ENCODE results near the gene TBPL1. TPM values are rescaled to one million over a fixed set of nuclear protein-coding genes. Genes with fewer than 3 reads are reported as not detected.

TBPL1 gene
- total and polyA plus RNA-seq, 10 of the 15 experiments (the other 5 are each of a cell fraction or from before 2014, with no cell fraction given) = 34.6 to 71.2 (median 43.0) TPM

GRCh38 chr6:133917781-133918180, 35.2 kb upstream of the TBPL1 start:
- Histone ChIP-seq H4K20me1 (ENCODE audit: control insufficient read depth, insufficient read depth) (no peaks in the 10 kb centered on the region), H3K4me2 (ENCODE audit: control insufficient read depth, insufficient read depth) (no peak overlapping the region), H3K36me3 (ENCODE audit: control insufficient read depth in 2 of 2, insufficient read depth in 2 of 2, low read length in 1 of 2) (no peaks in the 10 kb centered on the region), H3K27me3 (replicated peaks in 1 of 2; ENCODE audit: control insufficient read depth in 2 of 2, insufficient read depth in 2 of 2, low read length in 1 of 2) (no peaks in the 10 kb centered on the region), H3K79me2 (ENCODE audit: control insufficient read depth, insufficient read depth, low read length) (no peaks in the 10 kb centered on the region), H3K27ac (ENCODE audit: control insufficient read depth, insufficient read depth) (no peak overlapping the region), H2AFZ (ENCODE audit: control insufficient read depth, low read depth, low read length) (no peak overlapping the region), H3K4me1 (ENCODE audit: control insufficient read depth, insufficient read depth, low read length) (no peaks in the 10 kb centered on the region), H3K9me3 (replicated peaks; ENCODE audit: control insufficient read depth, insufficient read depth, low read length) (no peaks in the 10 kb centered on the region), H3K9ac (ENCODE audit: control insufficient read depth, insufficient read depth, low read length) (no peak overlapping the region), H3K4me3 (no peak overlapping the region)
- ChIA-PET SMC1A (ENCODE audit: uncharacterized antibody, unreplicated experiment) (interaction anchor here (1.2 to 2.5 kb wide), 4 partner anchors 80 to 348 kb away, joined by 5 to 17 read pairs (median 10); no protein-coding TSS in a partner anchor), POLR2A (no interaction called here), CTCF (interaction anchor here (0.6 to 4.4 kb wide), 25 partner anchors 11 to 955 kb away, joined by 3 to 42 read pairs (median 5); no protein-coding TSS in a partner anchor), RAD21 (ENCODE audit: unreplicated experiment) (interaction anchor here (0.9 to 2.9 kb wide), 3 partner anchors 76 to 179 kb away, joined by 3 to 12 read pairs (median 9); no protein-coding TSS in a partner anchor)
- no peak for DNase-seq (ENCODE audit: low read depth, low spot score)
- no peak for FAIRE-seq
- BruUV-seq (replicated peaks) = no TSS peak
- in situ Hi-C loops (cut with MboI) (loop anchor here (10.0 kb wide), 1 partner anchor 353 kb away; no protein-coding TSS in a partner anchor), intact Hi-C loops (cut with micrococcal nuclease; ENCODE audit: unreplicated experiment) (loop anchor here (2.0 to 10.0 kb wide), 3 partner anchors 349 to 953 kb away; no protein-coding TSS in a partner anchor)
- WGBS (ENCODE audit: insufficient coverage, insufficient replicate concordance, low lambda C conversion rate, missing lambda C conversion rate) = 98% methylated on average over 4 of the region's 4 CpGs
- no peak for ATAC-seq
- TF ChIP-seq CREB1 (IDR thresholded peaks at IDR 0.05; ENCODE audit: low read depth) = no peak
- TF ChIP-seq RAD21 (IDR thresholded peaks at IDR 0.05; ENCODE audit: insufficient read depth, low read depth, low read length) = no peak
- TF ChIP-seq NFYB (IDR thresholded peaks at IDR 0.05; ENCODE audit: insufficient read depth, low read depth, low read length) = no peak
- no peak for TF ChIP-seq ZBTB33 (IDR thresholded peaks at IDR 0.05)
- no peak for TF ChIP-seq ZZZ3 (IDR thresholded peaks at IDR 0.05; ENCODE audit: control insufficient read depth, insufficient read length, low read depth)
- TF ChIP-seq SPI1 (IDR thresholded peaks at IDR 0.05; ENCODE audit: borderline replicate concordance, insufficient read depth, low read depth, low read length) = no peak
- TF ChIP-seq DPF2 (IDR thresholded peaks at IDR 0.05) = no peak
- no peak for TF ChIP-seq SKIL (IDR thresholded peaks at IDR 0.05; ENCODE audit: low read depth, poor library complexity, severe bottlenecking)
- TF ChIP-seq SMARCA5 (IDR thresholded peaks at IDR 0.05) = no peak
- no peak for TF ChIP-seq MYC (IDR thresholded peaks at IDR 0.05; ENCODE audit: insufficient read depth, insufficient read length, insufficient replicate concordance, low read length, severe bottlenecking)
- no peak for TF ChIP-seq CEBPB (IDR thresholded peaks at IDR 0.05; ENCODE audit: borderline replicate concordance in 1 of 2, low read depth in 2 of 2, low read length in 2 of 2)
